PC-3 (cell line): Measurements from ENCODE around the gene LRFN5. TPM values are rescaled to one million over a fixed set of nuclear protein-coding genes. Genes with fewer than 3 reads are reported as not detected.

Experiments used
- ATAC-seq: fragments of 200-7000 bp; cut with Tn5 transposase; 2 replicates; pipeline ENCODE4 v1.9.1; 2020; ENCODE audit warnings: mild to moderate bottlenecking, moderate library complexity
- BruUV-seq: library from RNA; stranded (reverse); fragments of 400-500 nt; replicated peaks from 2 replicates; lab custom pipeline; 2021; lab: Mats Ljungman, UMichigan
- CTCF ChIA-PET: fragments of 300-600 bp; sonication (Branson Sonifier 250); formaldehyde crosslinking; loops from one replicate; lab custom pipeline; 2022; ENCODE audit warnings: antibody characterized with exemption; lab: Charles Lee
- POLR2A ChIA-PET: fragments of 300-600 bp; sonication (Branson Sonifier 250); formaldehyde crosslinking; loops from one replicate; lab custom pipeline; 2022; ENCODE audit warnings: antibody characterized with exemption; ENCODE audit not compliant: unreplicated experiment; lab: Charles Lee
- DNase-seq: peaks from one replicate; pipeline ENCODE4 v3.0.0-alpha.2; 2015
- H2AFZ ChIP-seq: fragments of 300-600 bp; sonication (generic); 2 replicates; pipeline ENCODE4 v1.6.0; 2016; ENCODE audit warnings: antibody characterized with exemption, low read length
- H3F3A ChIP-seq: fragments of 300-600 bp; sonication (generic); one replicate; pipeline ENCODE4 v1.6.0; 2017; ENCODE audit warnings: antibody characterized with exemption, low read length, control low read depth, mild to moderate bottlenecking; ENCODE audit not compliant: unreplicated experiment
- H3K27ac ChIP-seq: fragments of 300-600 bp; sonication (generic); 2 replicates; pipeline ENCODE4 v1.5.1; 2016; ENCODE audit warnings: mild to moderate bottlenecking, low read length
- H3K27me3 ChIP-seq: fragments of 300-600 bp; sonication (generic); 2 replicates; pipeline ENCODE4 v1.6.1; 2016; ENCODE audit warnings: low read length, mixed read lengths
- H3K36me3 ChIP-seq: fragments of 300-600 bp; sonication (generic); 2 replicates; pipeline ENCODE4 v1.6.1; 2016; ENCODE audit warnings: low read depth, mixed run types, low read length, mixed read lengths
- H3K4me1 ChIP-seq: fragments of 300-600 bp; sonication (generic); 2 replicates; pipeline ENCODE4 v1.5.1; 2016; ENCODE audit warnings: low read length; ENCODE audit not compliant: insufficient read depth
- H3K4me2 ChIP-seq: fragments of 300-600 bp; sonication (generic); 2 replicates; pipeline ENCODE4 v1.6.0; 2016; ENCODE audit warnings: low read length
- H3K4me3 ChIP-seq: fragments of 300-600 bp; sonication (generic); 2 replicates; pipeline ENCODE4 v1.5.1; 2016; ENCODE audit warnings: mild to moderate bottlenecking, low read length, mixed read lengths
- H3K79me2 ChIP-seq: fragments of 300-600 bp; sonication (generic); 2 replicates; pipeline ENCODE4 v1.6.1; 2017; ENCODE audit warnings: low read length, mixed read lengths
- H3K9ac ChIP-seq: fragments of 300-600 bp; sonication (generic); 2 replicates; pipeline ENCODE4 v1.6.0; 2016; ENCODE audit warnings: mild to moderate bottlenecking, low read length
- H3K9me2 ChIP-seq: fragments of 300-600 bp; sonication (generic); replicated peaks from 2 replicates; pipeline ENCODE4 v1.6.1; 2016; ENCODE audit warnings: mixed run types, low read length, mixed read lengths
- H3K9me3 ChIP-seq: fragments of 300-600 bp; sonication (generic); 2 replicates; pipeline ENCODE4 v1.6.1; 2016; ENCODE audit warnings: low read length, mixed read lengths
- H4K20me1 ChIP-seq: fragments of 300-600 bp; sonication (generic); 2 replicates; pipeline ENCODE4 v1.6.1; 2016; ENCODE audit warnings: low read length, mixed read lengths
- CTCF ChIP-seq: fragments of 300-600 bp; sonication (generic); conservative IDR thresholded peaks from 2 replicates; pipeline ENCODE4 v1.5.1; 2017; ENCODE audit warnings: antibody characterized with exemption, low read depth, mild to moderate bottlenecking, low read length
- EZH2 ChIP-seq: fragments of 300-600 bp; sonication (generic); IDR thresholded peaks from one replicate; pipeline ENCODE4 v1.6.1; 2017; ENCODE audit warnings: antibody characterized with exemption, mild to moderate bottlenecking, low read length; ENCODE audit not compliant: unreplicated experiment
- EZH2phosphoT487 ChIP-seq: fragments of 300-600 bp; sonication (generic); IDR thresholded peaks from 2 replicates; pipeline ENCODE4 v1.6.1; 2018; ENCODE audit warnings: mild to moderate bottlenecking, antibody characterized with exemption, low read length, borderline replicate concordance
- intact Hi-C: fragments of 100-400 bp; cut with micrococcal nuclease; formaldehyde crosslinking; loops from 2 replicates; pipeline ENCODE4 v1.9.0; 2023
- total RNA-seq: library from RNA; depleted of rRNA; stranded (reverse); fragments of >200 nt; gene quantifications from 2 replicates; pipeline ENCODE4 v1.2.3, GENCODE V29; 2014

LRFN5 gene
- total RNA-seq, 1 experiment from 2014 or later = not detected

DNA sequence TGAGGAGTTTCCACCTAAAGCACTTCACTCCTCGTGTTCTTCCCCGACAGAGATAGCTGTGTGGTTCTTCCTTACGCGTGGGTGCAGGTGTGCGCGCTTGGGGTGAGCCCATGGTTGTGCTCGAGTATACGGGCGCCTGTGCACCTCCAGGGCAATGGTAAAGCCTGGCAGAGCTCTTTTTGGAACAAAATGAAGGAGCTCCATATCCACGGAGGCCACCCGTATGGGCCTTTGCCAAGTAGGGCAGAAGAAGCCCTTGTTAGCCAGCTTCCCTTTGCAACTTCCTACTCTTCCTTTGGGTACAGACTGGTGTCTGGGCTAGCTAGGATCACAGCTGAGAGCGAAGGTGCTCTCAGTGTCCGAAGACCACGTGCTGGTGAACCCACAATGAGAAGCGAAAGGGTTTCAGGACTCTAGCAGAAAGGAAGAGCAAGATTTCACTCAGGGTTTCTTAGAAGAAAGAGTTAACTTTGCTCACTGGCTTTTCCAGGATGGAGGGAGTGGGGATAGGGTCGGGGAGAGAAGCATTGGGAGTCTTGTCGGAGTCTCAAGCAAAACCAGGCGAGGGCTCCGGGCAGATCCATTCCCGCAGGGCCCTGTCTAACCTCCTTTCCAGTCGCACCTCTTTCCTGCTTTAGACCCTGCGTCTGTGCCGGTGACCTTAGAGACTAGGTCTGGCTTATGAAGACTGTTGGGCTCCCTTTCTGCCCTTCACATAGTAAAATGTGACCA lies 960 bp upstream of the LRFN5 start:
- TF ChIP-seq EZH2phosphoT487 = no peak
- no peak for TF ChIP-seq EZH2
- no peak for TF ChIP-seq CTCF
- no peak overlapping the region for H3K9ac ChIP-seq
- no peak overlapping the region for H3K4me3 ChIP-seq
- peaks cover 72% of the 10 kb centered on the region for H3K27me3 ChIP-seq
- H3F3A ChIP-seq = no peaks in the 10 kb centered on the region
- intact Hi-C loops = loop anchor here (5.0 kb wide), 1 partner anchor 662 kb away; no protein-coding TSS in a partner anchor
- H4K20me1 ChIP-seq = no peaks in the 10 kb centered on the region
- H3K27ac ChIP-seq = no peak overlapping the region
- ATAC-seq = no peak
- H3K4me1 ChIP-seq = no peaks in the 10 kb centered on the region
- no peaks in the 10 kb centered on the region for H3K9me2 ChIP-seq
- H2AFZ ChIP-seq = no peak overlapping the region
- no peaks in the 10 kb centered on the region for H3K79me2 ChIP-seq
- ChIA-PET CTCF (interaction anchor here (0.5 kb wide), 1 partner anchor 513 kb away, joined by 5 read pairs; no protein-coding TSS in a partner anchor), POLR2A (no interaction called here)
- no peaks in the 10 kb centered on the region for H3K9me3 ChIP-seq
- DNase-seq = no peak
- H3K36me3 ChIP-seq = no peaks in the 10 kb centered on the region
- H3K4me2 ChIP-seq = no peak overlapping the region
- BruUV-seq = no TSS peak

GRCh38 chr14:41606282-41606531 lies 469 bp upstream of the LRFN5 start:
- H3K79me2 ChIP-seq = no peaks in the 10 kb centered on the region
- no peak overlapping the region for H3K27ac ChIP-seq
- no peak overlapping the region for H3K9ac ChIP-seq
- no TSS peak for BruUV-seq
- peak overlapping the region; percentile 59 for H3K4me3 ChIP-seq
- no peaks in the 10 kb centered on the region for H3F3A ChIP-seq
- no peak for ATAC-seq
- H3K36me3 ChIP-seq = no peaks in the 10 kb centered on the region
- no peaks in the 10 kb centered on the region for H3K9me3 ChIP-seq
- no peak for DNase-seq
- peak overlapping the region; percentile 74 for H3K4me2 ChIP-seq
- POLR2A ChIA-PET = no interaction called here
- no peaks in the 10 kb centered on the region for H4K20me1 ChIP-seq
- H3K4me1 ChIP-seq = no peaks in the 10 kb centered on the region
- intact Hi-C loops = loop anchor here (5.0 kb wide), 1 partner anchor 661 kb away; no protein-coding TSS in a partner anchor
- H3K27me3 ChIP-seq = peaks cover 77% of the 10 kb centered on the region
- TF ChIP-seq EZH2 = no peak
- TF ChIP-seq EZH2phosphoT487 = no peak
- TF ChIP-seq CTCF = no peak
- no peaks in the 10 kb centered on the region for H3K9me2 ChIP-seq
- CTCF ChIA-PET = interaction anchor here (0.5 kb wide), 1 partner anchor 514 kb away, joined by 5 read pairs; no protein-coding TSS in a partner anchor
- 0 out of 2 replicates have a peak overlapping the region, but pooled peaks have one; percentile 57 for H2AFZ ChIP-seq

GRCh38 chr14:41607304-41607775 lies 664 bp downstream of the LRFN5 start:
- Histone ChIP-seq H3K9me3 (no peaks in the 10 kb centered on the region), H2AFZ (0 out of 2 replicates have a peak overlapping the region, but pooled peaks have one; percentile 57), H3K4me3 (peak overlapping the region; percentile 59), H3K27me3 (peaks cover 85% of the 10 kb centered on the region), H4K20me1 (no peaks in the 10 kb centered on the region), H3K27ac (no peak overlapping the region), H3K79me2 (no peaks in the 10 kb centered on the region), H3K9me2 (no peaks in the 10 kb centered on the region), H3K36me3 (no peaks in the 10 kb centered on the region), H3K4me1 (no peaks in the 10 kb centered on the region), H3K4me2 (peak overlapping the region; percentile 74), H3K9ac (no peak overlapping the region), H3F3A (no peaks in the 10 kb centered on the region)
- intact Hi-C loops = loop anchor here (5.0 kb wide), 1 partner anchor 660 kb away; no protein-coding TSS in a partner anchor
- TF ChIP-seq CTCF = no peak
- TF ChIP-seq EZH2phosphoT487 = no peak
- no peak for TF ChIP-seq EZH2
- no peak for DNase-seq
- ChIA-PET POLR2A (no interaction called here), CTCF (no interaction called here)
- BruUV-seq = no TSS peak
- ATAC-seq = no peak
